Activated gamma-delta T cell (primary cell): ENCODE measurements around the gene KMT5C.
"Not testable (repeated sequence)": the region's sequence is repeated elsewhere in the genome, so short reads cannot be mapped to it uniquely, and the experiment has no call there.

Source experiments
- DNase-seq: peaks from one replicate; lab custom pipeline; 2025; lab: John Stamatoyannopoulos, UW

The KMT5C gene

GRCh38 chr19:55316646-55317045, 23.0 kb upstream of the KMT5C start:
- DNase-seq = no peak

GRCh38 chr19:55319785-55320184, 19.9 kb upstream of the KMT5C start:
- DNase-seq = no peak

- DNase-seq = no peak
Measured at GRCh38 chr19:55320844-55321419, 18.7 kb upstream of the KMT5C start.

- no peak for DNase-seq
Measured at GRCh38 chr19:55321466-55322137, 18.1 kb upstream of the KMT5C start.

GRCh38 chr19:55322204-55322885, 17.3 kb upstream of the KMT5C start:
- DNase-seq = no peak

GRCh38 chr19:55324662-55325061, 15.0 kb upstream of the KMT5C start:
- DNase-seq = no peak

- no peak for DNase-seq
Measured at GRCh38 chr19:55325172-55325571, 14.5 kb upstream of the KMT5C start, which contains the start of gene TMEM150B. Gene TMEM150B, minus strand, starts transcription at chr19:55325341. Its CDS starts 4,305 bp downstream, at chr19:55321036.

- not testable (repeated sequence) for DNase-seq
Measured at GRCh38 chr19:55328774-55329318, 10.8 kb upstream of the KMT5C start.

GRCh38 chr19:55329791-55330190, 9.9 kb upstream of the KMT5C start:
- not testable (repeated sequence) for DNase-seq

- DNase-seq = no peak
Measured at GRCh38 chr19:55333870-55334269, 5.8 kb upstream of the KMT5C start.

GRCh38 chr19:55336101-55336500, 3.6 kb upstream of the KMT5C start:
- no peak for DNase-seq

GRCh38 chr19:55339889-55340783, 460 bp downstream of the KMT5C start:
- no peak for DNase-seq

- DNase-seq = no peak
Measured at GRCh38 chr19:55340784-55341147, 1.1 kb downstream of the KMT5C start.

GRCh38 chr19:55341171-55341588, 1.5 kb downstream of the KMT5C start:
- DNase-seq = no peak

- no peak for DNase-seq
Measured at GRCh38 chr19:55341595-55342531, 2.2 kb downstream of the KMT5C start.

GRCh38 chr19:55344444-55344843, 4.8 kb downstream of the KMT5C start:
- no peak for DNase-seq

- no peak for DNase-seq
Measured at GRCh38 chr19:55345101-55345817, 5.6 kb downstream of the KMT5C start.

GRCh38 chr19:55345818-55346724, 6.4 kb downstream of the KMT5C start:
- no peak for DNase-seq
